K562 (cell line): ENCODE results near the gene CTDSP2.

Source experiments
- ZNF449 ChIP-seq: fragments of 250-450 bp; sonication (Bioruptor Pico); IDR thresholded peaks from 2 replicates; pipeline ENCODE4 v1.8.0; 2022; ENCODE audit warnings: moderate library complexity, mild to moderate bottlenecking, inconsistent platforms
- ZNF785 ChIP-seq: fragments of 250-450 bp; sonication (Bioruptor Pico); IDR thresholded peaks from 2 replicates; pipeline ENCODE4 v1.4.0; 2020; ENCODE audit warnings: mild to moderate bottlenecking

- TF ChIP-seq ZNF449 (CRISPR knock-in tag) (no peak), ZNF785 (CRISPR knock-in tag) (no peak)
Measured at GRCh38 chr12:57770734-57771133, 75.8 kb downstream of the CTDSP2 start.
